ACHN (cell line): ENCODE measurements around the gene SCART1.
"Not testable (repeated sequence)": the region's sequence is repeated elsewhere in the genome, so short reads cannot be mapped to it uniquely, and the experiment has no call there.

Experiments used
- DNase-seq: peaks from one replicate; pipeline ENCODE4 v3.0.0-alpha.2; 2015
- in situ Hi-C: cut with HindIII; loops from 2 replicates; pipeline ENCODE4 v1.10.0; 2017; ENCODE audit warnings: low sequenced_read_pairs, low pct_ligation_motif_present, low pct_unique_long_range_greater_than_20kb

The SCART1 gene

DNA sequence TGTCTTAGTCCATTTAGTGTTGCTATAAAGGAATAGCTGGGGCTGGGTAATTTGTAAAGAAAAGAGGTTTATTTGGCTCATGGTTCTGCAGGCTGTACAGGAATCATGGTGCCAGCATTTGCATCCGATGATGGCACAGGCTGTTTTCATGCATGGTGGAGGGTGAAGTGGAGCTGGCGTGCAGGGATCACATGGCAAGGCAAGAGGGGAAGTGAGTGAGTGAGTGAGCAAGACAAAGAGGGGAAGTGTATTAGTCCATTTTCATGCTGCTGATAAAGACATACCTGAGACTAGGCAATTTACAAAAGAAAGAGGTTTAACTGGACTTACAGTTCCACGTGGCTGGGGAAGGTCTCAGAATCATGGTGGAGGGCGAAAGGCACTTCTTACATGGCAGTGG lies 39.8 kb downstream of the SCART1 start:
- in situ Hi-C loops, DNase-seq: not testable (repeated sequence)

DNA sequence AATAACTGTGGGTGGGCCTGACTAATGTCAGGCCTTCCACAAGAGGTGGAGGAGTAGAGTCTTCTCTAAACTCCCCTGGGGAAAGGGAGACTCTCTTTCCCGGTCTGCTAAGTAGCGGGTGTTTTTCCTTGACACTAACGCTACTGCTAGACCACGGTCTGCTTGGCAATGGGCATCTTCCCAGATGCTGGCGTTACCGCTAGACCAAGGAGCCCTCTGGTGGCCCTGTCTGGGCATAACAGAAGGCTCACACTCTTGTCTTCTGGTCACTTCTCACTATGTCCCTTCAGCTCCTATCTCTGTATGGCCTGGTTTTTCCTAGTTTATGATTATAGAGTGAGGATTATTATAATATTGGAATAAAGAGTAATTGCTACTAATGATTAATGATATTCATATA lies 43.6 kb downstream of the SCART1 start:
- in situ Hi-C loops: not testable (repeated sequence)
- DNase-seq: peak; percentile 8

DNA sequence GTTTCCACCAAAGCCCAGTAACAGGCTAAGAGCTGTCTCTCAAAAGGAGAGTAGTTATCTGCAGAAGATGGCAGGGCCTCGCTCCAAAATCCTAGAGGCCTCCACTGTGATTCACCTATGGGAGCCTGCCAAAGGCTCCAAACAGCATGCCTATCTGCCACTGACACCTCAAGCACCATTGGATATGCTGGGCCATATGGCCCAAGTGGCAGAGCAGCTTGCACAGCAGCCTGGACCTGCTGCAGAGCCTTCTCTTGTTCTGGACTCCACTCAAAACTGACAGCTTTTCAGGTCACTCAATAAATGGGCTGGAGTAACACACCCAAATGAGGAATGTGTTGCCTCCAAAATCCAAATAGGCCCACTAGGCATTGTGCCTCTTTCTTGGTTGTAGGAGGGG lies 45.4 kb downstream of the SCART1 start:
- in situ Hi-C loops, DNase-seq: not testable (repeated sequence)

DNA sequence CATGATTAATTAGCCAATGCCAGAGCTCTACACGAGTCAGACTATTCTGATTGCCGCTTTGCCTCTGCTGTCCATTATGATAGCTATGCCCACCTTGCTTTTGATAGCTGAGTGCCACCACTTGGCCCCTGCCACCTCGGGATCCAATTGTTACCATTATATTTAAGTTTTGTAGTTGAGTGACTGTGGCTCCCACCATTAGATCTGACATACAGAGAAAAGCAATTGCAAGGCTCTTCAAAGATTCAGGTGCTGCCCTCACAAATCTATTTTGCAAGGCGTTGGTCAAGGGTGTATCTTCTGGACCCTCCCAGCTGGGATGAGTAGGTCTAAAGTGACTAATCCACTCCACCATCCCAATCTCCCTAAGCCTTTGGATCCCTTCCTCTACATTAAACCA lies 47.2 kb downstream of the SCART1 start:
- in situ Hi-C loops, DNase-seq: not testable (repeated sequence)

DNA sequence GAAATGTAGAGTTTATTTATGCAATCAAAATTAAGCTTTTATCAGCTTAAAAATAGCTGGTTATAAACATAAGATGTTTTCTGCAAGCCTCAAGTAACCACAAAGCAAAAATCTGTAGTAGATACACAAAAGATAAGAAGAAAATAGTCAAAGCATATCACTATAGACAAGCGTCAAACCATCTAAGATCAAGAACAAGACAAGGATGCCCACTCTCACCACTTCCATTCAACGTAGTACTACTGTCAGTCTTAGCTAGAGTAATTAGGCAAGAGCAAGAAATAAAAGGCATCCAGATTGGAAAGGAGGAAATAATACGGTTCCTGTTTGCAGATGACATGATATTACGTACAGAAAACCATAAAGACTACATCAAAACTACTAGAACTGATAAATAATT lies 56.0 kb downstream of the SCART1 start:
- in situ Hi-C loops: no loop called here
- DNase-seq: no peak

DNA sequence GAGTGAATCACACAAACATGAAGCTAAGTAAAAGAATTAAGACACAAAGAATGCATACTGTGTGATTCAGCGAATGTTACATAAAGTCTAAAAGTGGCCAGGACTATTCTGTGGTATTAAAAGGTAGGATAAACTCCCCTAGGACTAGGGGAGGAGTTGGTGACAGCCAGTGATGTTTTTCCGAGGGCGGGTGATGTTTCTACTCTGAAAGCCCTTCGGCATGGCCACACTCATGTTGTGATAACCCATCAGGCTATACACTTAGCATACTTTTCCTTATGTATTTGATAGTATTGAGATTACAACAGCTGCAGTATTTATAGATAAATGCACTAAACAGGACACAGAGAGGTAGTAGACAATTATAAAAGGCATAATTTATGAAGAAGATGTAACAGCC lies 57.7 kb downstream of the SCART1 start:
- in situ Hi-C loops: no loop called here
- DNase-seq: no peak

DNA sequence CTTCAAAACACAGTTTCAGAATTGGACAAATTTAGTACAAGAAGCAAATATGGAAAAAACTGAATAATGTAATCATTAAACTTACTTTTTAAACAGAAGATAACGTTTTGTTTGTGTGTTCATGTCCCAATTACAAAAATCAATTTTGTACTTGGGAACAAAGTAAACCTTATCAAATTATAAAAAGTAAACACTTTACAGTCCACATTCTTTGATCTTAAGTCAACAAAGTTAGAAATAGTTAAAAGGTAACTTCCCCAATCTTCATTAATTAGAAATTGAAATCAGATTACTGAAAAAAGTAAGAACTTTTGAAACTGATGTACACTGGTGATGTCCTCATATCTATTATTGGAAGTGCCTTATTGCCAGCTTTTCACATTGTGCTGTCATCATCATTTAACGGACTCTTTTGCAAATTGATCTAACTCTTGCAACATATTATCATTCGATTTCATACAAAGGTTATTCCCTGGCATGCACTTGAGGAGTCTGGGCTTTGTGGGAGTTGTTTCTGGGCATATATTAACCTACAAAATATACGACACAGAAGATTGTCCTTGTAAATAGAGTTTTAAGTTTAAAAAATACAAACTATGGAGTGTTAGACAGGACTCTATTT lies 58.3 kb downstream of the SCART1 start:
- in situ Hi-C loops: no loop called here
- no peak for DNase-seq

DNA sequence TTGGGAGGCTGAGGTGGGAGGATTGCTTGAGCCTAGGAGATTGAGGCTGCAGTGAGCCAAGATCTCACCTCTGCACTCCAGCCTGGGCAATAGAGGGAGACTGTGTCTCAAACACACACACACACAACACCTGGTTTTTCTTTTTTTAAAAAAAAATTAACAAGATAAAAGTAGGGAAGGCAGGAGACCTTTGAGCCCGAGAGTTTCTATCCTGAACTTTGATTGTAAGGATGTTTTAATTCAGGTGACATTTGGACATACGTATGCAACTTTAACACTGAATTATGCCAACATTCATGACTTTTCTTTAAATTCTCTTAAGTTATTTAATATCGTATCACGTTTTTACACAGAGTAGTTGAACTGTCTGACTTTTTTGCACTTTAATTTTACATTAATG lies 61.7 kb downstream of the SCART1 start:
- DNase-seq: no peak
- in situ Hi-C loops: no loop called here

DNA sequence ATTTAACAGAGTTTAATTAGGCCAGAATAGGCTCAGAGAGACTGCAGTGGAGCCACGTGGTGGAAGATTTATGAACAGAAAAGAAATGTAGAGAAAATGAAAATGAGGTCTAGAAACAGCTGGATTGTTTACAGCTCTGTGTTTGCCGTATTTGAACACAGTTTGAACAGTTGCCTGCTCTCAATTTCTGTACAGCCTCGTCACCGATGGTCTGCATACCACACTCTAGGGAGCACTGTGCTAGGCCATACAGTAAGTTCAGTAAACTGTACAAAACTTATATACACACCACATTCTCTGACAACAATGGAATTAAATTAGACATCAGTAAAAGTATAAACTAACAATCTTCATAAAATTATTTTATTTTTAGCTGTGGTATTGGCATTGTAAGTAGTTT lies 62.3 kb downstream of the SCART1 start:
- DNase-seq: no peak
- in situ Hi-C loops: no loop called here

DNA sequence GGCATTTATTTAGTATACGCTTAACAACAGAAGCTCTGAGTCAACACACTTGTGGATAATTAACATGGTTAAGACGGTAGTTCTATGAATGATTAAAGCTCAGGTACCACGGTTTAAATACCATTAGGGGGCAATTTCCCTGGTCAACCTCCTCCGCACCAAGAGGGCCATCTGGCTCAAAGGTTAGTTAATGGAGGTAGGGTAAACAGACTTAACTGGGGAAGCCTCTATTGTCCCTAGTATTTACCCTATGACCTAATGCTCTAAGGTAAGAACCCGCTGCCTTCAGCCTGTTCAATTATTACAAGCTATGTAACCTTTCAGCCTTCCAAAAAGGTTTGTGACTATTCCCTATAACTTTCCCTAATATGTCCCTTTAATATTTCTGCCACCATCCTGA lies 64.8 kb downstream of the SCART1 start:
- in situ Hi-C loops, DNase-seq: not testable (repeated sequence)
